Neutrophil (primary cell): Measurements from ENCODE around the gene STIM2.
"Not testable (repeated sequence)": the region's sequence is repeated elsewhere in the genome, so short reads cannot be mapped to it uniquely, and the experiment has no call there.

ENCODE experiments used
- H3K27ac ChIP-seq: fragments of 200-600 bp; sonication (generic); 2 replicates; pipeline ENCODE4 v1.5.1; 2016; ENCODE audit warnings: mild to moderate bottlenecking, moderate library complexity
- H3K27me3 ChIP-seq: fragments of 200-600 bp; sonication (generic); 2 replicates; pipeline ENCODE4 v1.6.0; 2016; ENCODE audit warnings: mild to moderate bottlenecking
- H3K36me3 ChIP-seq: fragments of 200-600 bp; sonication (generic); 2 replicates; pipeline ENCODE4 v1.5.1; 2017
- H3K4me1 ChIP-seq, 2 experiments: fragments of 200-600 bp in 1 of 2; sonication (generic) in 1 of 2; 1 replicate in 1 of 2; 2 replicates in 1 of 2; pipeline versions ENCODE4 v1.5.1 to v1.6.1; 2013 to 2016; ENCODE audit warnings: low read depth in 1 of 2, low read length in 1 of 2, mild to moderate bottlenecking in 1 of 2, moderate library complexity in 1 of 2; ENCODE audit not compliant: control insufficient read depth in 1 of 2, insufficient read depth in 1 of 2
- H3K4me3 ChIP-seq, 2 experiments: fragments of 200-600 bp in 1 of 2; sonication (generic) in 1 of 2; 1 replicate in 1 of 2; 2 replicates in 1 of 2; pipeline ENCODE4 v1.5.1; 2013 to 2016; ENCODE audit warnings: low read depth in 1 of 2, low read length in 1 of 2, mild to moderate bottlenecking in 1 of 2, moderate library complexity in 1 of 2
- H3K9me3 ChIP-seq: fragments of 200-600 bp; sonication (generic); 2 replicates; pipeline ENCODE4 v1.5.1; 2016
- CTCF ChIP-seq: fragments of 200-600 bp; sonication (generic); IDR thresholded peaks from 2 replicates; pipeline ENCODE4 v1.5.1; 2016; ENCODE audit warnings: antibody characterized with exemption

The STIM2 gene

GRCh38 chr4:26891867-26892266 is 31.2 kb downstream of the STIM2 start:
- Histone ChIP-seq H3K4me1 (peaks cover 1 to 5% of the 10 kb centered on the region in 2 experiments), H3K4me3 (no peak overlapping the region), H3K36me3 (no peaks in the 10 kb centered on the region), H3K9me3 (no peaks in the 10 kb centered on the region), H3K27ac (no peak overlapping the region), H3K27me3 (no peaks in the 10 kb centered on the region)
- TF ChIP-seq CTCF: no peak

GRCh38 chr4:26892480-26893150 is 32.0 kb downstream of the STIM2 start:
- no peak for TF ChIP-seq CTCF
- Histone ChIP-seq H3K27me3 (no peaks in the 10 kb centered on the region), H3K4me1 (no peaks in the 10 kb centered on the region), H3K36me3 (no peaks in the 10 kb centered on the region), H3K4me3 (no peak overlapping the region), H3K9me3 (no peaks in the 10 kb centered on the region), H3K27ac (no peak overlapping the region)

- no peaks in the 10 kb centered on the region for H3K27me3 ChIP-seq
- H3K27ac ChIP-seq: no peak overlapping the region
- no peaks in the 10 kb centered on the region for H3K4me1 ChIP-seq
- no peak overlapping the region for H3K4me3 ChIP-seq
- H3K36me3 ChIP-seq: no peaks in the 10 kb centered on the region
- no peaks in the 10 kb centered on the region for H3K9me3 ChIP-seq
- TF ChIP-seq CTCF: no peak
These were observed 32.9 kb downstream of the STIM2 start for GRCh38 chr4:26893491-26893890.

GRCh38 chr4:26894881-26895280 is 34.2 kb downstream of the STIM2 start:
- not testable (repeated sequence) for H3K4me3 ChIP-seq, H3K9me3 ChIP-seq, H3K27ac ChIP-seq, H3K4me1 ChIP-seq, H3K36me3 ChIP-seq, H3K27me3 ChIP-seq

- H3K27ac ChIP-seq: no peak overlapping the region
These were observed 36.0 kb downstream of the STIM2 start for GRCh38 chr4:26896636-26897035.

More at GRCh38 chr4:26896636-26897035, 36.0 kb downstream of the STIM2 start:
- no peak overlapping the region for H3K4me3 ChIP-seq
- no peaks in the 10 kb centered on the region for H3K36me3 ChIP-seq
- no peaks in the 10 kb centered on the region for H3K9me3 ChIP-seq
- H3K27me3 ChIP-seq: no peaks in the 10 kb centered on the region
- H3K4me1 ChIP-seq: no peaks in the 10 kb centered on the region
- TF ChIP-seq CTCF: no peak
